Measurements from ENCODE around the gene ALDH1A1. TPM values are rescaled to one million over a fixed set of nuclear protein-coding genes. Genes with fewer than 3 reads are reported as not detected.
A peak's percentile ranks its signal among the peaks of the same experiment; 100 is the strongest.

The ALDH1A1 gene
- total RNA-seq, 4 donors from 2014 or later, result 66.4 to 97.5 (median 82.3) TPM

DNA sequence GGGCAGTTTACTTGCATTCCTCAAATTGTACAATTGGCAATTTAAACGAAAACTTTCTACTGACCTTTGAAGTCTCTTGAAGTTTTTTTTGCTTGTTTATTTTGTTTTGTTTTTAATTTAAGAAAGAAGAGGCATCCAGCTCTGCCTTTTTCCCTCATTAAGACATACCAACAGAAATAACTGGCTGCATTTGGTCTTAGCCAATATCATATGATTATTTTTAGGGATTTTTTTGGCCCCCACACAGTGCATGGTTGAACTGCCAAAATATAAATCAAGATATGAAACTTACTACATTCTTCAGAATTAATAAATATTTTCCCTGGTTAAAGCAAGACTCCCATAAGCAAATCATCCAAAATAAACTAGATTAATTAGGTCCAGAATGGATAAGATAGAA lies 79.4 kb downstream of the ALDH1A1 start:
- H3K27me3 ChIP-seq, result no peaks in the 10 kb centered on the region
- no peak for TF ChIP-seq POLR2AphosphoS5 (IDR thresholded peaks at IDR 0.05)
- no peak for TF ChIP-seq POLR2A (IDR thresholded peaks at IDR 0.05; ENCODE audit: low read depth)
- TF ChIP-seq EP300 (IDR thresholded peaks at IDR 0.05), result no peak
- TF ChIP-seq, protein P1, sequence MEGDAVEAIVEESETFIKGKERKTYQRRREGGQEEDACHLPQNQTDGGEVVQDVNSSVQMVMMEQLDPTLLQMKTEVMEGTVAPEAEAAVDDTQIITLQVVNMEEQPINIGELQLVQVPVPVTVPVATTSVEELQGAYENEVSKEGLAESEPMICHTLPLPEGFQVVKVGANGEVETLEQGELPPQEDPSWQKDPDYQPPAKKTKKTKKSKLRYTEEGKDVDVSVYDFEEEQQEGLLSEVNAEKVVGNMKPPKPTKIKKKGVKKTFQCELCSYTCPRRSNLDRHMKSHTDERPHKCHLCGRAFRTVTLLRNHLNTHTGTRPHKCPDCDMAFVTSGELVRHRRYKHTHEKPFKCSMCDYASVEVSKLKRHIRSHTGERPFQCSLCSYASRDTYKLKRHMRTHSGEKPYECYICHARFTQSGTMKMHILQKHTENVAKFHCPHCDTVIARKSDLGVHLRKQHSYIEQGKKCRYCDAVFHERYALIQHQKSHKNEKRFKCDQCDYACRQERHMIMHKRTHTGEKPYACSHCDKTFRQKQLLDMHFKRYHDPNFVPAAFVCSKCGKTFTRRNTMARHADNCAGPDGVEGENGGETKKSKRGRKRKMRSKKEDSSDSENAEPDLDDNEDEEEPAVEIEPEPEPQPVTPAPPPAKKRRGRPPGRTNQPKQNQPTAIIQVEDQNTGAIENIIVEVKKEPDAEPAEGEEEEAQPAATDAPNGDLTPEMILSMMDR (IDR thresholded peaks at IDR 0.05), result no peak
- H3K27ac ChIP-seq (replicated peaks in 1 of 4), result no peak overlapping the region
- WGBS, result 63% methylated on average over 1 of the region's 1 CpG
- no peak overlapping the region for H3K4me3 ChIP-seq
- no peak for DNase-seq (ENCODE audit: extremely low spot score)
- intact Hi-C loops (cut with DNase I), result loop anchor here (5.0 kb wide), 2 partner anchors 149 to 209 kb away; no protein-coding TSS in a partner anchor
- peaks cover 15 to 31% (median 28%) of the 10 kb centered on the region in 4 donors for H3K4me1 ChIP-seq
- H3K36me3 ChIP-seq, result no peaks in the 10 kb centered on the region
- H3K9me3 ChIP-seq, result no peaks in the 10 kb centered on the region

DNA sequence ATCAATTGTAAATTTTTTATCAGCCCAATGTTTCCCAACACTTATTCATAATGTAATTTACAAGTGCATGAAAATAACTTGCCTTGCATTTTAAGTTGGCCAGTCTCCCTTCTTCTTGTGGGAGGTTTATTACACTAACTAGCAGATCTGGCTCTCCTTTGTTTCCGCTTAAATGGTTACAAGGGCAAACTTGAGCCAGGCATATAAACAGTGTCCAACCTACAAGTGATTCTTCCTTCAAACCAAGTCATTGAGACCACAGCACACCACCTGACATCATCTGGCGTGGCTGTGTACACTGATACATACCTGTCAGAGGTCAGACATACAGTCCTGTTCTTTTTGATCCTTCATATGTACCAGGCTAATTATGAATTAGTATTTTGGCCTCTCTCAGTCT lies 80.1 kb downstream of the ALDH1A1 start:
- TF ChIP-seq POLR2A (IDR thresholded peaks at IDR 0.05; ENCODE audit: low read depth) (no peak), POLR2AphosphoS5 (IDR thresholded peaks at IDR 0.05) (no peak), EP300 (IDR thresholded peaks at IDR 0.05) (no peak)
- TF ChIP-seq, protein P1 (IDR thresholded peaks at IDR 0.05), result no peak
- DNase-seq (ENCODE audit: extremely low spot score), result no peak
- Histone ChIP-seq H3K27me3 (no peaks in the 10 kb centered on the region), H3K9me3 (no peaks in the 10 kb centered on the region), H3K27ac (replicated peaks in 1 of 4) (no peak overlapping the region), H3K36me3 (no peaks in the 10 kb centered on the region), H3K4me1 (peaks cover 15 to 31% (median 28%) of the 10 kb centered on the region in 4 donors), H3K4me3 (no peak overlapping the region)
- 70% methylated on average over 2 of the region's 2 CpGs for WGBS
- intact Hi-C loops (cut with DNase I), result loop anchor here (5.0 kb wide), 2 partner anchors 150 to 210 kb away; no protein-coding TSS in a partner anchor

DNA sequence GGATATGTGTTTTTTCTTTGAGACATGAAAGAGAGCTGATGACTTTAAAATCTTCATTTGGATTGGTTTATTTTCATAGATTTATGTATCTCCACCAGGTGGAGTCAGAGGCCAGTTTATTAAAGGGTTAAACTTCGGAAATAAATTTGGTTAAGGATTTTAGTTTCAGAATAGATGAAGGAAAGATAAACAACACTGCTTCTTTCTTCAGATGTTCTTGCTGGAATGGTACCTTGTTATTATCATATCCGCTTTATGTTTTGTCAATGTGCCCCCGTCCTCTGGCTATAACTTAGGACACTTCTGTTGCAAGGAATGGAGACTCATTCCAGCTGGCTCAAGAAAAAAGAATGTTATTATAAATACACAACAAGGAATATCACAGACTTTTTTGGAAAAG lies 81.2 kb downstream of the ALDH1A1 start:
- DNase-seq (ENCODE audit: extremely low spot score), result no peak
- Histone ChIP-seq H3K4me3 (peak overlapping the region in 3 of 4 donors; percentile 11 to 36 (median 18)), H3K27me3 (no peaks in the 10 kb centered on the region), H3K4me1 (peaks cover 15 to 31% (median 28%) of the 10 kb centered on the region in 4 donors), H3K27ac (replicated peaks in 1 of 4) (peak overlapping the region in 3 of 4 donors; percentile 11 to 29 (median 19)), H3K36me3 (no peaks in the 10 kb centered on the region), H3K9me3 (no peaks in the 10 kb centered on the region)
- intact Hi-C loops (cut with DNase I), result loop anchor here (5.0 kb wide), 2 partner anchors 151 to 211 kb away; no protein-coding TSS in a partner anchor
- no peak for TF ChIP-seq EP300 (IDR thresholded peaks at IDR 0.05)
- TF ChIP-seq POLR2A (IDR thresholded peaks at IDR 0.05; ENCODE audit: low read depth), result no peak
- TF ChIP-seq, protein P1 (IDR thresholded peaks at IDR 0.05), result peak; percentile 41 to 47 (median 45)
- TF ChIP-seq POLR2AphosphoS5 (IDR thresholded peaks at IDR 0.05), result peak in 1 of 2 donors; percentile 12
- 27% methylated on average over 3 of the region's 3 CpGs for WGBS

DNA sequence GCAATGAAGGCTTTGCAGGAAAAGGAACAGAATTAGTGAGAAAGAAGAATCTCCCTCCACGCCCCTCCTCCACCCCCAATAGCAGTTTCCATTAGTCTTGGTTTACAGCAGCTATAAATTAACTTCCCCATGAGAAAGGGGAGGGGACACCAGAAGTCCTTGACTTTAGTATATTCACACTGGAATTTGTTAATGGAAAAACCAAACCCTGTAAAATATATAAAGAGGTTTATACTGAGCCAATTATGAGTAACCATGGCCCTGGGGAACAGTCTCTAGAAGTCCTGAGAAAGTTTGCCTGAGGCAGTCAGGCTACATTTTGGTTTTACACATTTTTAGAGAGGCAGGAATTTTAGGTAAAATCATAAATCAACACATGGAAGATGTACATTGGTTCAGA lies 88.5 kb downstream of the ALDH1A1 start:
- Histone ChIP-seq H3K4me3 (no peak overlapping the region), H3K4me1 (peaks cover 0 to 3% (median 0%) of the 10 kb centered on the region in 4 donors), H3K27ac (replicated peaks in 1 of 4) (no peak overlapping the region), H3K27me3 (no peaks in the 10 kb centered on the region), H3K36me3 (no peaks in the 10 kb centered on the region), H3K9me3 (no peaks in the 10 kb centered on the region)
- DNase-seq (ENCODE audit: extremely low spot score), result no peak
- TF ChIP-seq POLR2AphosphoS5 (IDR thresholded peaks at IDR 0.05), result no peak
- TF ChIP-seq EP300 (IDR thresholded peaks at IDR 0.05), result no peak
- TF ChIP-seq POLR2A (IDR thresholded peaks at IDR 0.05; ENCODE audit: low read depth), result no peak
- TF ChIP-seq, protein P1 (IDR thresholded peaks at IDR 0.05), result no peak
- intact Hi-C loops (cut with DNase I), result no loop called here
- WGBS, result 92% methylated on average over 1 of the region's 1 CpG
